Measurements from ENCODE around the gene CELF1.

DNA sequence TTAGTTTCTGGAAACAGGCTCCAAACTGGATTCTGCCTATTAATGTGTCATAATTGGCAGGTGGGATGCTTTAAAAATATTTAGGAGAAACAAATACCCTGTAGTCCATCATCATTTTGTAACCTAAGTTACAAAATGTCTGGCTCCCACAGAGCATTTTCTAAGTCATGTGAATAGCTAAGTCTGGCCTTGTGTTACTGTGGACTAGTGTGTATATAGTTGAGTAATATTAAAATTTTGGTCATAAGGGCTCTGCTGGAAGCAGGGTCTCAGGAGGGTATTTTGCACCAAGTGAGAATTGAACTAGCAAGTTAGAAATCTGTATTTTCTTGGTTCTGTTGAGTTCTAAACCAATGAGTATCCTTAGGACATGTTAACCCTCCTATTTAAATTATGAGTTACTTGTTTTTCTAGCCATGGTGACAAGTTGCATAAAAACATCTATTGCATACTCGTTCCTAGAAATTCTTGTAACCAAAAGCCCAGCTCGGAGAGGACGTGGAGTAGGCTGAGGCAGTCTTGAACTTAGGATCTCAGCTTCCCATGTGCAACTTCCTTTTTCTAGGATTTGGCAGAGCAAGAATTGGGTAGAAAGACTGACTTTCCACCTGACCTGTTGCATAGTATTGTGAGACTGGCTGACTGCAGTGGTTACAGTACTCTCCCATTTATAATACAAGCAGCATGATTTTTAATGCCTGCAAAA, 17.9 kb upstream of the CELF1 start:
- TF ChIP-seq CTCF (IDR thresholded peaks at IDR 0.05 in 2 of 3, conservative IDR thresholded peaks at IDR 0.05 in 1 of 3; ENCODE audit: control insufficient read depth in 2 of 3, extremely low read depth in 1 of 3, insufficient read depth in 1 of 3, low read depth in 3 of 3, low read length in 3 of 3) (no peak), POLR2A (IDR thresholded peaks at IDR 0.05; ENCODE audit: low read depth, low read length) (no peak)
- TF ChIP-seq, protein P1, sequence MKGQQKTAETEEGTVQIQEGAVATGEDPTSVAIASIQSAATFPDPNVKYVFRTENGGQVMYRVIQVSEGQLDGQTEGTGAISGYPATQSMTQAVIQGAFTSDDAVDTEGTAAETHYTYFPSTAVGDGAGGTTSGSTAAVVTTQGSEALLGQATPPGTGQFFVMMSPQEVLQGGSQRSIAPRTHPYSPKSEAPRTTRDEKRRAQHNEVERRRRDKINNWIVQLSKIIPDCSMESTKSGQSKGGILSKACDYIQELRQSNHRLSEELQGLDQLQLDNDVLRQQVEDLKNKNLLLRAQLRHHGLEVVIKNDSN (IDR thresholded peaks at IDR 0.05; ENCODE audit: borderline replicate concordance, extremely low read length, insufficient read depth, low read depth, low read length): no peak
